IMR-90 (cell line): Measurements from ENCODE around the gene PPAT. TPM values are rescaled to one million over a fixed set of nuclear protein-coding genes. Genes with fewer than 3 reads are reported as not detected.

Experiments
- ATAC-seq: fragments of 200-7000 bp; cut with Tn5 transposase; 2 replicates; pipeline ENCODE4 v1.9.1; 2020; ENCODE audit warnings: low read depth, mild to moderate bottlenecking, moderate library complexity
- BruUV-seq: library from RNA; stranded (reverse); fragments of 400-500 nt; replicated peaks from 2 replicates; lab custom pipeline; 2021; lab: Mats Ljungman, UMichigan
- CTCF ChIA-PET: fragments of 300-600 bp; formaldehyde crosslinking; extraction: SDS; loops from one replicate; lab custom pipeline; 2021; ENCODE audit warnings: antibody characterized with exemption; lab: Yijun Ruan, JAX
- POLR2A ChIA-PET: fragments of 300-600 bp; sonication (Branson Sonifier 250); formaldehyde crosslinking; loops from one replicate; lab custom pipeline; 2022; ENCODE audit warnings: antibody characterized with exemption; ENCODE audit not compliant: unreplicated experiment; lab: Charles Lee
- DNase-seq: peaks from one replicate; pipeline ENCODE4 v3.0.0; 2013
- H2AFZ ChIP-seq: replicated peaks from 2 replicates; pipeline ENCODE3; 2013; ENCODE audit warnings: low read length, mild to moderate bottlenecking; ENCODE audit not compliant: poor library complexity
- H2AK5ac ChIP-seq: 2 replicates; pipeline ENCODE4 v1.6.1; 2013; ENCODE audit warnings: low read depth, low read length, inconsistent platforms
- H2AK9ac ChIP-seq: replicated peaks from 2 replicates; pipeline ENCODE3; 2013; ENCODE audit warnings: mild to moderate bottlenecking, low read depth, low read length, moderate library complexity; ENCODE audit not compliant: poor library complexity
- H2BK120ac ChIP-seq: 2 replicates; pipeline ENCODE4 v1.6.1; 2013; ENCODE audit warnings: low read depth, low read length, inconsistent platforms
- H2BK15ac ChIP-seq: 3 replicates; pipeline ENCODE4 v1.6.1; 2013; ENCODE audit warnings: low read depth, low read length, inconsistent platforms
- H2BK20ac ChIP-seq: 2 replicates; pipeline ENCODE4 v1.6.1; 2013; ENCODE audit warnings: low read depth, mild to moderate bottlenecking, inconsistent platforms, low read length, moderate library complexity
- H2BK5ac ChIP-seq: 2 replicates; pipeline ENCODE4 v1.6.1; 2013; ENCODE audit warnings: mild to moderate bottlenecking, low read depth, low read length, inconsistent platforms; ENCODE audit not compliant: poor library complexity, severe bottlenecking
- H3K14ac ChIP-seq: replicated peaks from 2 replicates; pipeline ENCODE4 v1.6.1; 2013; ENCODE audit warnings: low read depth, low read length, inconsistent platforms
- H3K18ac ChIP-seq: 2 replicates; pipeline ENCODE4 v1.6.1; 2013; ENCODE audit warnings: low read depth, low read length, control low read depth
- H3K23ac ChIP-seq: 2 replicates; pipeline ENCODE4 v1.6.1; 2013; ENCODE audit warnings: low read depth, low read length, inconsistent platforms
- H3K27ac ChIP-seq: 2 replicates; pipeline ENCODE4 v1.5.1; 2013; ENCODE audit warnings: mild to moderate bottlenecking, control low read depth, low read length; ENCODE audit not compliant: insufficient read depth
- H3K27me3 ChIP-seq: 2 replicates; pipeline ENCODE4 v1.6.1; 2013; ENCODE audit warnings: low read length; ENCODE audit not compliant: control insufficient read depth, insufficient read depth
- H3K36me3 ChIP-seq: 2 replicates; pipeline ENCODE4 v1.6.1; 2013; ENCODE audit warnings: low read length, mixed read lengths; ENCODE audit not compliant: control insufficient read depth, insufficient read depth
- H3K4ac ChIP-seq: 2 replicates; pipeline ENCODE4 v1.6.1; 2013; ENCODE audit warnings: low read depth, low read length, inconsistent platforms
- H3K4me1 ChIP-seq: 2 replicates; pipeline ENCODE4 v1.6.1; 2013; ENCODE audit warnings: low read length, mixed read lengths; ENCODE audit not compliant: control insufficient read depth, insufficient read depth
- H3K4me2 ChIP-seq: 2 replicates; pipeline ENCODE4 v1.6.1; 2013; ENCODE audit warnings: low read depth, mild to moderate bottlenecking, control low read depth, low read length, moderate library complexity
- H3K4me3 ChIP-seq: 2 replicates; pipeline ENCODE4 v1.5.1; 2013; ENCODE audit warnings: low read depth, mild to moderate bottlenecking, control low read depth, low read length, moderate library complexity; ENCODE audit not compliant: insufficient read depth
- H3K56ac ChIP-seq: 2 replicates; pipeline ENCODE4 v1.6.1; 2013; ENCODE audit warnings: low read length, inconsistent platforms; ENCODE audit not compliant: insufficient read depth; ENCODE audit errors: extremely low read depth
- H3K79me1 ChIP-seq, 2 experiments: 2 replicates each; pipeline ENCODE4 v1.6.1; 2013; ENCODE audit warnings: low read length in 2 of 2, inconsistent platforms in 1 of 2, low read depth in 1 of 2
- H3K9ac ChIP-seq: 2 replicates; pipeline ENCODE4 v1.6.1; 2013; ENCODE audit warnings: low read depth, low read length, control low read depth
- H3K9me1 ChIP-seq: 2 replicates; pipeline ENCODE4 v1.6.1; 2013; ENCODE audit warnings: low read length, inconsistent platforms; ENCODE audit not compliant: insufficient read depth
- H3K9me3 ChIP-seq: 2 replicates; pipeline ENCODE4 v1.6.1; 2013; ENCODE audit warnings: low read length; ENCODE audit not compliant: control insufficient read depth, insufficient read depth
- H4K20me1 ChIP-seq: 2 replicates; pipeline ENCODE4 v1.6.1; 2013; ENCODE audit warnings: low read length, inconsistent platforms; ENCODE audit not compliant: insufficient read depth
- H4K5ac ChIP-seq: 2 replicates; pipeline ENCODE4 v1.6.1; 2013; ENCODE audit warnings: mild to moderate bottlenecking, low read depth, low read length, control low read depth
- H4K8ac ChIP-seq, 2 experiments: 2 replicates each; pipeline ENCODE4 v1.6.1; 2013; ENCODE audit warnings: low read depth in 2 of 2, low read length in 2 of 2, control low read depth in 1 of 2, inconsistent platforms in 1 of 2
- H4K91ac ChIP-seq: 2 replicates; pipeline ENCODE4 v1.6.1; 2013; ENCODE audit warnings: low read depth, low read length, inconsistent platforms; ENCODE audit not compliant: insufficient read depth
- BHLHE40 ChIP-seq: fragments of 150-350 bp; IDR thresholded peaks from 2 replicates; pipeline ENCODE4 v1.6.1; 2016; ENCODE audit warnings: mild to moderate bottlenecking, low read depth, low read length
- CEBPB ChIP-seq: IDR thresholded peaks from 2 replicates; pipeline ENCODE4 v1.6.1; 2012; ENCODE audit warnings: low read depth, low read length, improper control_type of control experiment
- WGBS, 2 experiments: methylation state at CpG; one replicate each; pipeline versions ENCODE4 v1.1.5 to v1.1.7; 2013; ENCODE audit warnings: missing lambda C conversion rate in 2 of 2; ENCODE audit not compliant: insufficient read length in 1 of 2; ENCODE audit errors: extremely low coverage in 2 of 2; 5-methylcytosine and 5-hydroxymethylcytosine counted together
- dilution Hi-C: fragments of 300-500 bp; cut with HindIII; formaldehyde crosslinking; loops from one replicate; pipeline ENCODE4 v1.14.3; 2018; ENCODE audit warnings: low sequenced_read_pairs; ENCODE audit not compliant: unreplicated experiment
- in situ Hi-C: fragments of 300-500 bp; cut with MboI; formaldehyde crosslinking; loops from 3 replicates; pipeline ENCODE4 v1.14.3; 2019; ENCODE audit warnings: low sequenced_read_pairs, inconsistent platforms, mixed read lengths
- intact Hi-C: fragments of 100-400 bp; cut with micrococcal nuclease; formaldehyde crosslinking; loops from 2 replicates; pipeline ENCODE4 v1.10.0; 2022
- polyA plus RNA-seq, 3 experiments: library from polyadenylated mRNA; depleted of rRNA; stranded (reverse); fragments of >200 nt; gene quantifications; 2 replicates each; pipeline ENCODE4 v1.2.3, GENCODE V29; 2012; ENCODE audit warnings: low replicate concordance in 1 of 3
- total RNA-seq: library from RNA; depleted of rRNA; stranded (reverse); fragments of >200 nt; gene quantifications from 2 replicates; pipeline ENCODE4 v1.2.3, GENCODE V29; 2012

PPAT gene
- total and polyA plus RNA-seq, 2 of the 4 experiments (the other 2 are of a cell fraction) = 7.0 to 21.1 TPM

GRCh38 chr4:56469489-56470210 lies 34.2 kb upstream of the PPAT start:
- Histone ChIP-seq H3K9me1 (peaks cover 6% of the 10 kb centered on the region; the same call in 1 of the 2 replicates), H2BK5ac (no peak overlapping the region), H3K36me3 (peaks cover 15% of the 10 kb centered on the region), H3K4me3 (no peak overlapping the region), H3K23ac (no peak overlapping the region), H4K91ac (no peak overlapping the region), H4K20me1 (peaks cover 9% of the 10 kb centered on the region; the same call in 1 of the 2 replicates), H2BK15ac (no peak overlapping the region), H3K56ac (no peak overlapping the region), H2AK5ac (no peak overlapping the region), H3K9ac (no peak overlapping the region), H3K4ac (no peak overlapping the region), H3K18ac (no peak overlapping the region), H3K14ac (no peak overlapping the region), H3K4me1 (peaks cover 6% of the 10 kb centered on the region), H2BK20ac (no peak overlapping the region), H2AFZ (no peak overlapping the region), H2AK9ac (no peak overlapping the region), H3K79me1 (peaks cover 30 to 43% of the 10 kb centered on the region in 2 experiments), H3K4me2 (no peak overlapping the region), H3K27ac (no peak overlapping the region), H4K8ac (no peak overlapping the region), H2BK120ac (no peak overlapping the region), H4K5ac (no peak overlapping the region), H3K27me3 (no peaks in the 10 kb centered on the region), H3K9me3 (no peaks in the 10 kb centered on the region)
- no peak for ATAC-seq
- 100% methylated on average over 1 of the region's 6 CpGs; no CpG with 5 or more reads in 1 of the 2 experiments for WGBS, 2 experiments
- in situ Hi-C loops = no loop called here
- DNase-seq = no peak
- ChIA-PET CTCF (interaction anchor here (0.6 to 1.4 kb wide), 4 partner anchors 10 to 241 kb away, joined by 3 to 5 read pairs (median 4); no protein-coding TSS in a partner anchor), POLR2A (interaction anchor here (0.6 kb wide), 1 partner anchor 21 kb away, joined by 3 read pairs; no protein-coding TSS in a partner anchor)
- TF ChIP-seq BHLHE40 (no peak), CEBPB (0 out of 2 replicates have a peak, but pooled peaks have one; percentile 14)
- BruUV-seq = no TSS peak
- dilution Hi-C loops = no loop called here
- intact Hi-C loops = no loop called here
